ENCODE data around the gene GORASP2.

GRCh38 chr2:170891893-170892292, 37.2 kb upstream of the GORASP2 start:
- no peak for TF ChIP-seq CTCF (IDR thresholded peaks at IDR 0.05 in 2 of 3, conservative IDR thresholded peaks at IDR 0.05 in 1 of 3; ENCODE audit: borderline replicate concordance in 1 of 3, insufficient read depth in 1 of 3, low read depth in 2 of 3, low read length in 2 of 3)
- no peak for TF ChIP-seq REST (IDR thresholded peaks at IDR 0.05; ENCODE audit: low read depth)
- no peak for TF ChIP-seq RAD21 (IDR thresholded peaks at IDR 0.05; ENCODE audit: low read depth)
- TF ChIP-seq EZH2 (IDR thresholded peaks at IDR 0.05) = no peak
- no peak for TF ChIP-seq POLR2A (IDR thresholded peaks at IDR 0.05; ENCODE audit: borderline replicate concordance, extremely low read depth, insufficient read depth, insufficient read length)
- TF ChIP-seq FOSL1 (IDR thresholded peaks at IDR 0.05; ENCODE audit: low read depth) = no peak
- no peak for TF ChIP-seq EZH2phosphoT487 (IDR thresholded peaks at IDR 0.05; ENCODE audit: borderline replicate concordance)
- TF ChIP-seq POLR2AphosphoS5 (IDR thresholded peaks at IDR 0.05; ENCODE audit: low read depth, low read length) = no peak
- TF ChIP-seq SIN3A (IDR thresholded peaks at IDR 0.05; ENCODE audit: low read depth) = no peak
